OCI-LY3 (cell line): Measurements from ENCODE around the gene CASP9.

Experiments
- CTCF ChIP-seq: fragments of 200-600, 300-600 bp; sonication (generic); IDR thresholded peaks from 2 replicates; pipeline ENCODE4 v1.5.1; 2014; ENCODE audit warnings: antibody characterized with exemption, low read length, low read depth
- EZH2phosphoT487 ChIP-seq: fragments of 200-600 bp; shearing (Covaris generic); IDR thresholded peaks from 2 replicates; pipeline ENCODE4 v1.6.1; 2018; ENCODE audit warnings: antibody characterized with exemption, mixed run types, low read depth

GRCh38 chr1:15446212-15446611 is 77.8 kb downstream of the CASP9 start:
- TF ChIP-seq CTCF (no peak), EZH2phosphoT487 (no peak)
